Endothelial cell of umbilical vein (primary cell): ENCODE data around the gene RYR3. TPM values are rescaled to one million over a fixed set of nuclear protein-coding genes. Genes with fewer than 3 reads are reported as not detected.

Experiments
- BruUV-seq: library from RNA; stranded (reverse); fragments of 400-500 nt; replicated peaks from 2 replicates; lab custom pipeline; 2021; lab: Mats Ljungman, UMichigan
- CTCF ChIA-PET: fragments of 300-600, 350-600 bp; sonication (Branson Sonifier 250); formaldehyde crosslinking; loops from one replicate; lab custom pipeline; 2021; ENCODE audit warnings: antibody characterized with exemption, inconsistent platforms; lab: Charles Lee
- POLR2A ChIA-PET: fragments of 300-600, 350-600 bp; sonication (Branson Sonifier 250); formaldehyde crosslinking; loops from one replicate; lab custom pipeline; 2021; ENCODE audit warnings: antibody characterized with exemption, inconsistent platforms; lab: Charles Lee
- DNase-seq: peaks from one replicate; pipeline ENCODE4 v3.0.0-alpha.2; 2011; ENCODE audit warnings: low read depth, low spot score
- FAIRE-seq: peaks from 2 replicates; lab custom pipeline; 2011; peaks lifted over from hg19 to GRCh38; lab: Jason Lieb, UNC
- H2AFZ ChIP-seq: 2 replicates; pipeline ENCODE4 v1.6.0; 2012; ENCODE audit warnings: low read depth, low read length, control low read depth, inconsistent platforms
- H3K27ac ChIP-seq: 2 replicates; pipeline ENCODE4 v1.5.1; 2011; ENCODE audit warnings: low read depth, mild to moderate bottlenecking, control low read depth, low read length, moderate library complexity; ENCODE audit not compliant: insufficient read depth
- H3K27me3 ChIP-seq, 2 experiments: 2 replicates each; pipeline versions ENCODE4 v1.6.0 to v1.6.1; 2011; ENCODE audit warnings: low read length in 2 of 2, mixed read lengths in 1 of 2; ENCODE audit not compliant: control insufficient read depth in 2 of 2, insufficient read depth in 2 of 2
- H3K36me3 ChIP-seq, 2 experiments: 2 replicates in 1 of 2; 3 replicates in 1 of 2; pipeline ENCODE4 v1.5.1; 2011; ENCODE audit warnings: low read length in 2 of 2, mild to moderate bottlenecking in 1 of 2, moderate library complexity in 1 of 2; ENCODE audit not compliant: control insufficient read depth in 2 of 2, insufficient read depth in 2 of 2; ENCODE audit errors: extremely low read depth in 1 of 2
- H3K4me1 ChIP-seq: 3 replicates; pipeline ENCODE4 v1.5.1; 2011; ENCODE audit warnings: mild to moderate bottlenecking, low read length; ENCODE audit not compliant: control insufficient read depth, insufficient read depth; ENCODE audit errors: extremely low read depth
- H3K4me2 ChIP-seq: 2 replicates; pipeline ENCODE4 v1.6.1; 2011; ENCODE audit warnings: low read length, control low read depth, mixed read lengths; ENCODE audit not compliant: insufficient read depth
- H3K4me3 ChIP-seq, 3 experiments: fragments of 200-600 bp in 1 of 3; sonication (generic), shearing (Covaris generic) in 1 of 3; replicated peaks in 1 of 3; 2 replicates each; pipeline ENCODE4 v1.5.1; 2011 to 2016; ENCODE audit warnings: control low read depth in 3 of 3, low read length in 3 of 3, mild to moderate bottlenecking in 2 of 3, inconsistent platforms in 1 of 3, low read depth in 1 of 3, moderate library complexity in 1 of 3; ENCODE audit not compliant: insufficient read depth in 1 of 3
- H3K79me2 ChIP-seq: 2 replicates; pipeline ENCODE4 v1.6.0; 2012; ENCODE audit warnings: low read length, inconsistent platforms; ENCODE audit not compliant: control insufficient read depth, insufficient read depth
- H3K9ac ChIP-seq: replicated peaks from 2 replicates; pipeline ENCODE3; 2011; ENCODE audit warnings: low read length, control low read depth; ENCODE audit not compliant: insufficient read depth; ENCODE audit errors: extremely low read depth
- H3K9me1 ChIP-seq: replicated peaks from 3 replicates; pipeline ENCODE4 v1.6.0; 2011; ENCODE audit warnings: mild to moderate bottlenecking, low read length; ENCODE audit not compliant: control insufficient read depth, insufficient read depth; ENCODE audit errors: extremely low read depth
- H3K9me3 ChIP-seq: replicated peaks from 2 replicates; pipeline ENCODE4 v1.5.1; 2012; ENCODE audit warnings: low read length, inconsistent platforms; ENCODE audit not compliant: control insufficient read depth, insufficient read depth
- H4K20me1 ChIP-seq: replicated peaks from 2 replicates; pipeline ENCODE3; 2011; ENCODE audit warnings: mild to moderate bottlenecking, low read length; ENCODE audit not compliant: control insufficient read depth, insufficient read depth; ENCODE audit errors: extremely low read depth
- CTCF ChIP-seq, 2 donors: IDR thresholded peaks; 1 replicate in 1 of 2; 2 replicates in 1 of 2; pipeline ENCODE4 v1.5.1; 2011; ENCODE audit warnings: low read length in 2 of 2, mild to moderate bottlenecking in 2 of 2, moderate library complexity in 2 of 2, control low read depth in 1 of 2, inconsistent platforms in 1 of 2, low read depth in 1 of 2; ENCODE audit not compliant: insufficient read depth in 1 of 2; ENCODE audit errors: extremely low read depth in 1 of 2
- EZH2 ChIP-seq: IDR thresholded peaks from 2 replicates; pipeline ENCODE4 v1.6.1; 2012; ENCODE audit warnings: borderline replicate concordance, low read depth, mild to moderate bottlenecking, moderate library complexity, low read length, inconsistent platforms; ENCODE audit not compliant: severe bottlenecking
- FOS ChIP-seq: IDR thresholded peaks from 2 replicates; pipeline ENCODE4 v1.6.1; 2011; ENCODE audit warnings: mild to moderate bottlenecking, low read length, moderate library complexity, borderline replicate concordance; ENCODE audit not compliant: insufficient read depth
- GATA2 ChIP-seq: IDR thresholded peaks from 2 replicates; pipeline ENCODE4 v1.7.0; 2011; ENCODE audit warnings: low read depth, mild to moderate bottlenecking, moderate library complexity, mixed read lengths, low read length; ENCODE audit not compliant: insufficient read length, insufficient read depth
- JUN ChIP-seq: IDR thresholded peaks from 2 replicates; pipeline ENCODE4 v1.6.1; 2011; ENCODE audit warnings: borderline replicate concordance, low read depth; ENCODE audit not compliant: insufficient read length, insufficient read depth
- MAX ChIP-seq: IDR thresholded peaks from 2 replicates; pipeline ENCODE4 v1.6.1; 2011; ENCODE audit not compliant: insufficient read depth, insufficient read length
- MYC ChIP-seq: IDR thresholded peaks from one replicate; pipeline ENCODE4 v1.6.1; 2011; ENCODE audit warnings: mild to moderate bottlenecking, low read depth, low read length
- POLR2A ChIP-seq: IDR thresholded peaks from 2 replicates; pipeline ENCODE4 v1.6.1; 2012; ENCODE audit warnings: low read depth, mild to moderate bottlenecking, control low read depth, low read length
- POLR2AphosphoS5 ChIP-seq: IDR thresholded peaks from 2 replicates; pipeline ENCODE4 v1.6.1; 2012; ENCODE audit warnings: low read depth, mild to moderate bottlenecking, control low read depth, low read length, moderate library complexity; ENCODE audit not compliant: insufficient read depth
- dilution Hi-C: fragments of 300-500 bp; cut with MboI; formaldehyde crosslinking; loops from one replicate; pipeline ENCODE4 v1.15.0; 2019; ENCODE audit warnings: low sequenced_read_pairs; ENCODE audit not compliant: extremely low pct_ligation_motif_present
- intact Hi-C: fragments of 100-400 bp; cut with micrococcal nuclease; formaldehyde crosslinking; loops from one replicate; pipeline ENCODE4 v1.10.0; 2022
- polyA plus RNA-seq, 4 experiments: library from polyadenylated mRNA; depleted of rRNA in 3 of 4; stranded (reverse) in 3 of 4; unstranded in 1 of 4; fragments of >200 nt; gene quantifications; 2 replicates each; pipeline versions ENCODE4 v1.2.1 to v1.2.3, GENCODE V29; 2011 to 2012; ENCODE audit warnings: missing spikeins in 1 of 4
- total RNA-seq: library from RNA; stranded (reverse); gene quantifications from 2 replicates; pipeline ENCODE4 v1.2.3, GENCODE V29; 2021

The RYR3 gene
- total and polyA plus RNA-seq, 2 donors (not counting 3 experiments of a cell fraction or from before 2014, with no cell fraction given): not detected

- no peaks in the 10 kb centered on the region for H3K79me2 ChIP-seq
- DNase-seq (no peak), FAIRE-seq (no peak)
- no peaks in the 10 kb centered on the region for H3K36me3 ChIP-seq
- H3K9me3 ChIP-seq: no peaks in the 10 kb centered on the region
- H3K27me3 ChIP-seq: peaks cover 7 to 8% of the 10 kb centered on the region in 2 experiments
- no peak overlapping the region for H3K4me3 ChIP-seq
- ChIA-PET CTCF (interaction anchor here (2.2 kb wide), 1 partner anchor 439 kb away, joined by 9 read pairs; no protein-coding TSS in a partner anchor), POLR2A (no interaction called here)
- H3K4me2 ChIP-seq: no peak overlapping the region
- intact Hi-C loops: no loop called here
- no peak overlapping the region for H3K9ac ChIP-seq
- BruUV-seq: no TSS peak
- peaks cover 3% of the 10 kb centered on the region for H3K4me1 ChIP-seq
- no peak overlapping the region for H3K27ac ChIP-seq
- H3K9me1 ChIP-seq: no peaks in the 10 kb centered on the region
- dilution Hi-C loops: no loop called here
- no peak for TF ChIP-seq POLR2A
- no peak for TF ChIP-seq FOS
- TF ChIP-seq JUN: no peak
- no peak for TF ChIP-seq CTCF (IDR thresholded peaks at IDR 0.05; ENCODE audit: extremely low read depth in 1 of 2, insufficient read depth in 1 of 2, low read depth in 1 of 2, low read length in 2 of 2)
- no peak for TF ChIP-seq GATA2
- TF ChIP-seq POLR2AphosphoS5: no peak
- no peak for TF ChIP-seq MAX
- TF ChIP-seq MYC: no peak
- no peak for TF ChIP-seq EZH2
- no peaks in the 10 kb centered on the region for H4K20me1 ChIP-seq
- H2AFZ ChIP-seq: no peak overlapping the region
Observed at GRCh38 chr15:33298631-33299030, 12.1 kb upstream of the RYR3 start.
